ENCODE results near the gene UVSSA. TPM values are rescaled to one million over a fixed set of nuclear protein-coding genes. Genes with fewer than 3 reads are reported as not detected.
"Not testable (repeated sequence)": the region's sequence is repeated elsewhere in the genome, so short reads cannot be mapped to it uniquely, and the experiment has no call there.

Gene UVSSA
- total RNA-seq, 3 donors from 2014 or later: 17.2 to 20.5 (median 18.9) TPM

- peaks cover 10% of the 10 kb centered on the region for H3K36me3 Mint-ChIP-seq (ENCODE audit: insufficient read depth)
- ATAC-seq; H3K9me3 Mint-ChIP-seq; H3K4me3 Mint-ChIP-seq; H3K4me1 Mint-ChIP-seq (ENCODE audit: low read depth); H3K27me3 Mint-ChIP-seq (ENCODE audit: low read depth); DNase-seq: not testable (repeated sequence)
Measured at GRCh38 chr4:1324443-1325175, 22.4 kb upstream of the UVSSA start.

- peaks cover 10% of the 10 kb centered on the region for H3K36me3 Mint-ChIP-seq (ENCODE audit: insufficient read depth)
- H3K4me1 Mint-ChIP-seq (ENCODE audit: low read depth): peaks cover 11% of the 10 kb centered on the region
- ATAC-seq (no peak), DNase-seq (no peak)
- no peak overlapping the region for H3K4me3 Mint-ChIP-seq
- H3K9me3 Mint-ChIP-seq: no peaks in the 10 kb centered on the region
- H3K27me3 Mint-ChIP-seq (ENCODE audit: low read depth): no peaks in the 10 kb centered on the region
Measured at GRCh38 chr4:1325176-1325480, 21.9 kb upstream of the UVSSA start.

- Mint-ChIP-seq H3K4me1 (ENCODE audit: low read depth) (peaks cover 19% of the 10 kb centered on the region), H3K4me3 (no peak overlapping the region), H3K27me3 (ENCODE audit: low read depth) (no peaks in the 10 kb centered on the region), H3K9me3 (no peaks in the 10 kb centered on the region), H3K36me3 (ENCODE audit: insufficient read depth) (peaks cover 11% of the 10 kb centered on the region)
- DNase-seq (no peak), ATAC-seq (no peak)
Measured at GRCh38 chr4:1325681-1326635, 21.1 kb upstream of the UVSSA start.

GRCh38 chr4:1326751-1327525 is 20.1 kb upstream of the UVSSA start:
- no peak for DNase-seq
- Mint-ChIP-seq H3K36me3 (ENCODE audit: insufficient read depth) (peaks cover 10% of the 10 kb centered on the region), H3K27me3 (ENCODE audit: low read depth) (no peaks in the 10 kb centered on the region), H3K4me3 (no peak overlapping the region), H3K9me3 (no peaks in the 10 kb centered on the region), H3K4me1 (ENCODE audit: low read depth) (peaks cover 27% of the 10 kb centered on the region)
- ATAC-seq: no peak

- ATAC-seq: no peak
- Mint-ChIP-seq H3K36me3 (ENCODE audit: insufficient read depth) (peaks cover 10% of the 10 kb centered on the region), H3K9me3 (no peaks in the 10 kb centered on the region), H3K4me3 (no peak overlapping the region), H3K4me1 (ENCODE audit: low read depth) (peaks cover 29% of the 10 kb centered on the region), H3K27me3 (ENCODE audit: low read depth) (no peaks in the 10 kb centered on the region)
- no peak for DNase-seq
Measured at GRCh38 chr4:1327526-1328266, 19.3 kb upstream of the UVSSA start.

DNA sequence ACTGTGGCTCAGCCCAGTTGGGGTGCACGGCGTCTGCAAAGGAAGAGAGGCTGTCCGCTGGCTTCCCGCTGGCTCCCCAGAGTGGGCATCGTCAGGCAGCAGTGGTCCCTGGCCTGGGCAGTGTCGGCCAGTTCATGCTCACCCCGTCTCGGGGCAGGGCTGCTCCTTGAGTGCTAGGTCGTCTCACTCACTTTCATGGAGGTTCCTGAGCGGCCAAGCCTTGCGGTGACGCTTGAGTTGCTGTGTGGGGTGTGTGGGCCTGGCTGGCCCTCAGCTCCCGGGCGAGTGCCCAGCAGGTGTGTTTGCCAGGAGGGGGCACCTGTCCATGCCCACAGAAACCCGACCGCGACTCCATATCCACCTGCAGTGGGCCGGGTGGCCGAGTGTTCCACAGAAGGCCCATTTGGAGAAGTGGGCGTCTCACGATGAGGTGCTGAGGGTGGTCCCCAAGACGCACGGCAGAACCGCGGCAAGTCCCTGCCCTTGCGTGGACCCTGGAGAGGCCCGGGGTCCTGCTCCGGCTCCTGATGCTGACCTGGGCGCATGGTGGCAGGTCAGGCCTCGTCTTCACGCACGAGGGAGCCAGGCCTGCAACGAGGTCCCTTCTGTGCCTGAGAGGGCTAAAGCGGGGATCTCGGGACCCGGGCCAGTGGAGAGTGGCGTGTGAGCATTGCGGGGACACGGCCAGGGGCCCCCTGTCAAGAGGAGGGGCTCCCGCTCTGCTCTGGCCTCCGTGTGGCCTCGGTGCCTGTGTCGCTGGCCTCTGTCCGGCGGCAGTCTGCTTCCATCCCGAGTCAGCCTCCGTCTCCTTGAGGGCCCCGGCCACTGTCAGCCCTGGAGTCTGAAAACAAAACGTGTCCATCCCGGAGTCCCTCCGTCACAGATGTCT is 18.5 kb upstream of the UVSSA start:
- DNase-seq: no peak
- H3K4me3 Mint-ChIP-seq: no peak overlapping the region
- no peak for ATAC-seq
- peaks cover 29% of the 10 kb centered on the region for H3K4me1 Mint-ChIP-seq (ENCODE audit: low read depth)
- H3K9me3 Mint-ChIP-seq: no peaks in the 10 kb centered on the region
- H3K36me3 Mint-ChIP-seq (ENCODE audit: insufficient read depth): peaks cover 10% of the 10 kb centered on the region
- H3K27me3 Mint-ChIP-seq (ENCODE audit: low read depth): no peaks in the 10 kb centered on the region

DNA sequence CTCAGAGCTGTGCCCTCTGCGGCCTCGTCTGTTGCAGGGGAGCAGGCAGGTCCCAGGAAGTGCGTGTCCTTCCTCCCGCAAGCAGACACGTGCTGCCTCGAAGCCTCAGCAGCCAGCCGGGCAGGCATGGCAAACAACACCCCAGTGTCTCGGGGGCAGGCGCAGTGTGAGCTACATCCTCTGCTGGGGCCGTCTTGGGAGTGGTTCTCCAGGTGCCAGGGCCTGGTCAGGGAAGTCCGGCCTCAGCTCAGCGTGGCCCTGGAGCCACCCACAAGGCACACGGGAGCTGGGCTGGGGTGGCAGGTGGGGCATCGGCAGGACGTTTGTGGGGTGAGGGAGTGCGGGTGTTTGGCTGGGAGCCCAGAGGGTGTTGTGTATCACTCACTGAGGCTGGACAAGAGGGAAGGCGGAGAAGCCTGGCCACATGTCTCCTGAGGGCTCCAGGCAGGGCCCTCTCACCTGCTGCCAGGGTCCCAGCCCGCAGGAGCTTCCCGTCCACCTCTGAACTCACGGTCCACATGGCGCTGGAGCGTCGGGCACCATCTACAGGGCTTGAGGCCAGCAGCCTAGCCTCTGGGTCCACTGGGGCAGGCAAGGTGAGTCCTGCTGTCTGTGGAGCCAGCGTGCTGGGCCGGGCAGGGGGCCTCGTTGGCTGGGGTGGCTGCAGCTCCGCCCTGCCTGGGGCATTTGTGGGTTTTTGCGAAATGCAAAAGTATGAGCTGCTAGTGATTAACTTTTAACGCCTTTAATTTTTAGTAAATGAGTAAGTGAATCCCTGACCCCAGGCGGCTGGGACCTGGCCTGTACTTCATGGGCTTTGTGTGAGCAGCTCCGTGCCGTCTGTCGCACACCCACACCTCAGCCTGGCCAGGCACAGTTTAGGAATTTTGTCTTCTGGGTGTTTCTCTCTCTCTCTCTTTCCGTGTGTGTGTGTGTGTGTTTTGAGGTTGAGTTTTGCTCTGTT is 17.3 kb upstream of the UVSSA start:
- no peak for ATAC-seq
- Mint-ChIP-seq H3K27me3 (ENCODE audit: low read depth) (no peaks in the 10 kb centered on the region), H3K4me3 (no peak overlapping the region), H3K36me3 (ENCODE audit: insufficient read depth) (peaks cover 14% of the 10 kb centered on the region), H3K4me1 (ENCODE audit: low read depth) (peaks cover 31% of the 10 kb centered on the region), H3K9me3 (no peaks in the 10 kb centered on the region)
- no peak for DNase-seq

- Mint-ChIP-seq H3K27me3 (ENCODE audit: low read depth) (no peaks in the 10 kb centered on the region), H3K4me3 (peak overlapping the region; percentile 57), H3K36me3 (ENCODE audit: insufficient read depth) (peaks cover 20% of the 10 kb centered on the region), H3K9me3 (no peaks in the 10 kb centered on the region), H3K4me1 (ENCODE audit: low read depth) (peaks cover 35% of the 10 kb centered on the region)
- ATAC-seq (peak; percentile 94 to 95), DNase-seq (peak; percentile 50)
Measured at GRCh38 chr4:1330761-1331590, 16.0 kb upstream of the UVSSA start.

DNA sequence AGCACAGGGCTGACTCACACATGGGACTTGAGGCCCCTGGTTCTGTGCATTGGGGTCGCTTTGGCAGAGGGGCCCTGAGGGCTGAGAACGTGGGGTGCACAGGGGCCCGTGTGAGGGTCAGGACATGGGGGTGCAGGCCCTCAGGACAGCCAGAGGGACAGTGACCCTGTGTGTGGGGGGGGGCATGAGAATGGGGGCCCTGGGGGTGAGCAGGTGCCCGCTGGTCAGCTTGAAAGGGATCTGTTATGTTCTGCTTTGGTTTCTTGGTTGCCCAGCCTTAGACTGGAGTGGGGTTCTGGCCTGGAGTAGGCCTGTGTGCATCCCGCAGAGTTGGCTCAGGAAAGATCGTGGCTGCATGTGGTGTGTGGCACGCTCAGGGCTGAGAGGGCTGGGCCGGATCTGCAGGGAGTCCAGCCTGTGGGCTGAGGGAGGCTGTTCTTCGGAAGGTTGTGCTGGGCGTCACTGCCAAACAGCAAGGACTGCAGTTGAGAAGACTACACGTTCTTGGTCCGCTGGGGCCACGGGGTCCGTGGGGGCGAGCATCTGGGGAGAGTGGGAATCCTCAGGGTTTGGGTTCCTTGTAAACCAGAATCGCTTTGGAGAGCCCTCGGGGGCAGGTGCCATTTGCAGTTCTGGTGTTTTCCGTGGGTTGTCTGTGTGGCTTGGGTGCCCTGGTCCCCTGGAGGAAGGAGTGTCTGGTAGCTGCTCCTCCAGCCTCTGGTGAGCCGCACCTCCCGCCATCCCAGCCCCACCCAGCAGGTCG is 15.2 kb upstream of the UVSSA start:
- H3K9me3 Mint-ChIP-seq: no peaks in the 10 kb centered on the region
- H3K36me3 Mint-ChIP-seq (ENCODE audit: insufficient read depth): peaks cover 27% of the 10 kb centered on the region
- H3K4me3 Mint-ChIP-seq: no peak overlapping the region
- H3K4me1 Mint-ChIP-seq (ENCODE audit: low read depth): peaks cover 39% of the 10 kb centered on the region
- DNase-seq (no peak), ATAC-seq (no peak)
- no peaks in the 10 kb centered on the region for H3K27me3 Mint-ChIP-seq (ENCODE audit: low read depth)

GRCh38 chr4:1332686-1333085 is 14.3 kb upstream of the UVSSA start:
- Mint-ChIP-seq H3K36me3 (ENCODE audit: insufficient read depth) (peaks cover 36% of the 10 kb centered on the region), H3K27me3 (ENCODE audit: low read depth) (no peaks in the 10 kb centered on the region), H3K9me3 (no peaks in the 10 kb centered on the region), H3K4me1 (ENCODE audit: low read depth) (peaks cover 48% of the 10 kb centered on the region), H3K4me3 (no peak overlapping the region)
- no peak for ATAC-seq
- no peak for DNase-seq

DNA sequence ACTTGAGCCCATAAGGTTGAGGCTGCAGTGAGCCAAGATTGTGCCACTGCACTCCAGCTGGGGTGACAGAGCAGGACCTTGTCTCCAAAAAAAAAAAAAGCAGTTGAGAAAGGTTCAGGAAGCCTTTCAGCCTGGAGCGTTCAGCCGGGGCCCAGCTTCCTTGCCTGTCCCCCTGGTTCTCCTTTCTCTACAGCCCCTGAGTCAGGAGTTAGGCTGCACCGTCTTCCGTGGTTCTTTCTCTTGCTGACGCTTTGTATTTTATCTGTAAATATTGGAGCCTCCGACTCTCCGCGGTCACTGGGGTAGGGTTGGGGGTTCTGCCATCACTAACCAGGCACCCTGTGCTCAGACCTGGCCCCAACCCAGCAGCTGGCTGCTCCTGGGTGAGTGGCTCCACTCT is 13.8 kb upstream of the UVSSA start:
- no peaks in the 10 kb centered on the region for H3K9me3 Mint-ChIP-seq
- H3K27me3 Mint-ChIP-seq (ENCODE audit: low read depth): no peaks in the 10 kb centered on the region
- ATAC-seq (no peak), DNase-seq (no peak)
- H3K4me1 Mint-ChIP-seq (ENCODE audit: low read depth): peaks cover 50% of the 10 kb centered on the region
- H3K4me3 Mint-ChIP-seq: no peak overlapping the region
- peaks cover 39% of the 10 kb centered on the region for H3K36me3 Mint-ChIP-seq (ENCODE audit: insufficient read depth)
